HepG2 (cell line): ENCODE data around the gene BID. TPM values are rescaled to one million over a fixed set of nuclear protein-coding genes. Genes with fewer than 3 reads are reported as not detected.

Experiments
- ATAC-seq: fragments of 200-7000 bp; cut with Tn5 transposase; 3 replicates; pipeline ENCODE4 v1.9.1; 2020; ENCODE audit warnings: mild to moderate bottlenecking, moderate library complexity
- BruUV-seq: library from RNA; stranded (reverse); fragments of 400-500 nt; replicated peaks from 2 replicates; lab custom pipeline; 2021; lab: Mats Ljungman, UMichigan
- CTCF ChIA-PET: fragments of 300-600 bp; formaldehyde crosslinking; extraction: SDS; loops from one replicate; lab custom pipeline; 2021; ENCODE audit warnings: low total read pairs, inconsistent platforms, low intra/inter-chr PET ratio; lab: Yijun Ruan, JAX
- POLR2A ChIA-PET: fragments of 350-600 bp; sonication (Branson Sonifier 250); formaldehyde crosslinking; loops from one replicate; lab custom pipeline; 2020; ENCODE audit warnings: antibody characterized with exemption, inconsistent platforms; lab: Yijun Ruan, JAX
- DNase-seq: peaks from one replicate; pipeline ENCODE4 v3.0.0-alpha.2; 2015; ENCODE audit warnings: low spot score
- FAIRE-seq: peaks from 3 replicates; lab custom pipeline; 2011; peaks lifted over from hg19 to GRCh38; lab: Jason Lieb, UNC
- H2AFZ ChIP-seq: one replicate; pipeline ENCODE4 v1.6.1; 2011; ENCODE audit warnings: low read length, inconsistent platforms
- H3K27ac ChIP-seq: fragments of 300-600 bp; 3 replicates; pipeline ENCODE4 v1.8.0; 2011; ENCODE audit warnings: mixed run types, mild to moderate bottlenecking, mixed read lengths, low read length, inconsistent platforms; ENCODE audit not compliant: insufficient read depth; ENCODE audit errors: extremely low read length
- H3K27me3 ChIP-seq, 2 experiments: fragments of 200-600 bp in 1 of 2; 2 replicates in 1 of 2; 3 replicates in 1 of 2; pipeline versions ENCODE4 v1.6.0 to v1.8.0; 2011; ENCODE audit warnings: low read length in 2 of 2, mild to moderate bottlenecking in 2 of 2, moderate library complexity in 2 of 2, inconsistent platforms in 1 of 2; ENCODE audit not compliant: insufficient read depth in 2 of 2, control insufficient read depth in 1 of 2
- H3K36me3 ChIP-seq, 2 experiments: fragments of 200-600 bp in 1 of 2; replicated peaks in 1 of 2; 2 replicates in 1 of 2; 3 replicates in 1 of 2; pipeline versions ENCODE4 v1.5.1 to v1.8.0; 2011; ENCODE audit warnings: low read length in 2 of 2, inconsistent platforms in 1 of 2; ENCODE audit not compliant: insufficient read depth in 2 of 2, control insufficient read depth in 1 of 2
- H3K4me1 ChIP-seq: 2 replicates; pipeline ENCODE4 v1.5.1; 2012; ENCODE audit warnings: low read length, inconsistent platforms; ENCODE audit not compliant: insufficient read depth
- H3K4me2 ChIP-seq: 2 replicates; pipeline ENCODE4 v1.6.0; 2011; ENCODE audit warnings: low read depth, low read length, inconsistent platforms
- H3K4me3 ChIP-seq, 3 experiments: fragments of 200-600 bp in 1 of 3; sonication (generic), shearing (Covaris generic) in 1 of 3; replicated peaks in 1 of 3; 2 replicates each; pipeline ENCODE4 v1.5.1; 2011 to 2016; ENCODE audit warnings: low read length in 3 of 3, inconsistent platforms in 2 of 3, low read depth in 2 of 3, mild to moderate bottlenecking in 2 of 3, control low read depth in 1 of 3, mixed read lengths in 1 of 3; ENCODE audit not compliant: insufficient read depth in 1 of 3
- H3K79me2 ChIP-seq: one replicate; pipeline ENCODE4 v1.6.1; 2011; ENCODE audit warnings: low read length, inconsistent platforms; ENCODE audit not compliant: insufficient read depth
- H3K9ac ChIP-seq: 2 replicates; pipeline ENCODE4 v1.6.0; 2011; ENCODE audit warnings: mild to moderate bottlenecking, low read depth, low read length, inconsistent platforms; ENCODE audit not compliant: insufficient read depth
- H3K9me3 ChIP-seq: 2 replicates; pipeline ENCODE4 v1.5.1; 2012; ENCODE audit warnings: mild to moderate bottlenecking, low read length
- H4K20me1 ChIP-seq: 2 replicates; pipeline ENCODE4 v1.6.0; 2011; ENCODE audit warnings: inconsistent platforms, mild to moderate bottlenecking, low read length, moderate library complexity; ENCODE audit not compliant: insufficient read depth
- ATF4 ChIP-seq, 2 experiments: fragments of 450-650 bp in 1 of 2; sonication (generic) in 1 of 2; formaldehyde crosslinking; IDR thresholded peaks; 2 replicates each; pipeline versions ENCODE4 v1.5.0 to v1.8.0; 2020 to 2022; ENCODE audit warnings: mild to moderate bottlenecking in 1 of 2, missing genetic modification reagents in 1 of 2
- ATF5 ChIP-seq: sonication (generic); formaldehyde crosslinking; IDR thresholded peaks from 2 replicates; pipeline ENCODE4 v1.4.0; 2020; ENCODE audit warnings: mild to moderate bottlenecking, low read depth, missing genetic modification reagents
- CEBPG ChIP-seq: IDR thresholded peaks from 2 replicates; pipeline ENCODE4 v1.6.1; 2016
- CEBPZ ChIP-seq: IDR thresholded peaks from 2 replicates; pipeline ENCODE4 v1.6.1; 2012; ENCODE audit warnings: low read length, improper control_type of control experiment
- ELF1 ChIP-seq: sonication (generic); formaldehyde crosslinking; IDR thresholded peaks from 2 replicates; pipeline ENCODE4 v1.4.0; 2020; ENCODE audit warnings: missing genetic modification reagents
- GTF2F1 ChIP-seq: fragments of 150-350 bp; IDR thresholded peaks from 2 replicates; pipeline ENCODE4 v1.6.1; 2014; ENCODE audit warnings: low read length
- HOXA3 ChIP-seq: sonication (generic); formaldehyde crosslinking; IDR thresholded peaks from 2 replicates; pipeline ENCODE4 v1.5.0; 2020; ENCODE audit warnings: missing genetic modification reagents
- IKZF4 ChIP-seq: sonication (generic); formaldehyde crosslinking; IDR thresholded peaks from 2 replicates; pipeline ENCODE4 v1.5.1; 2020; ENCODE audit warnings: borderline replicate concordance, mild to moderate bottlenecking, low read depth, missing genetic modification reagents; ENCODE audit errors: not compliant biosample characterization
- IRF2 ChIP-seq: IDR thresholded peaks from 2 replicates; pipeline ENCODE4 v1.6.1; 2018; ENCODE audit warnings: missing genetic modification reagents, missing compliant biosample characterization
- NFRKB ChIP-seq: fragments of 450-650 bp; IDR thresholded peaks from 2 replicates; pipeline ENCODE4 v1.6.1; 2017
- NRL ChIP-seq: sonication (generic); formaldehyde crosslinking; IDR thresholded peaks from 2 replicates; pipeline ENCODE4 v1.5.0; 2020; ENCODE audit warnings: missing genetic modification reagents, mild to moderate bottlenecking, moderate library complexity, borderline replicate concordance
- PHB2 ChIP-seq: fragments of 450-650 bp; IDR thresholded peaks from 2 replicates; pipeline ENCODE4 v1.6.1; 2018; ENCODE audit not compliant: partially characterized antibody
- PLSCR1 ChIP-seq: sonication (generic); formaldehyde crosslinking; IDR thresholded peaks from 2 replicates; pipeline ENCODE4 v1.5.0; 2020; ENCODE audit warnings: missing genetic modification reagents, mild to moderate bottlenecking, borderline replicate concordance
- SNAPC5 ChIP-seq: sonication (generic); formaldehyde crosslinking; IDR thresholded peaks from 2 replicates; pipeline ENCODE4 v1.8.1; 2023; ENCODE audit warnings: mild to moderate bottlenecking, missing genetic modification reagents, borderline replicate concordance
- SP5 ChIP-seq: IDR thresholded peaks from 2 replicates; pipeline ENCODE4 v1.6.1; 2016; ENCODE audit warnings: low read depth, borderline replicate concordance
- SUZ12 ChIP-seq: fragments of 150-350 bp; IDR thresholded peaks from 2 replicates; pipeline ENCODE4 v1.6.1; 2014; ENCODE audit warnings: low read depth, low read length
- ZBTB42 ChIP-seq: sonication (generic); formaldehyde crosslinking; IDR thresholded peaks from 2 replicates; pipeline ENCODE4 v1.5.0; 2020; ENCODE audit warnings: mild to moderate bottlenecking, missing genetic modification reagents
- ZBTB49 ChIP-seq: sonication (generic); formaldehyde crosslinking; IDR thresholded peaks from 2 replicates; pipeline ENCODE4 v1.4.0; 2020; ENCODE audit warnings: missing genetic modification reagents, borderline replicate concordance
- ZNF572 ChIP-seq: sonication (generic); formaldehyde crosslinking; IDR thresholded peaks from 2 replicates; pipeline ENCODE4 v1.5.1; 2020; ENCODE audit warnings: mild to moderate bottlenecking, missing genetic modification reagents
- WGBS: methylation state at CpG from one replicate; pipeline ENCODE4 v1.1.6; 2017; ENCODE audit warnings: low lambda C conversion rate; 5-methylcytosine and 5-hydroxymethylcytosine counted together
- in situ Hi-C: cut with HindIII; loops from 2 replicates; pipeline ENCODE4 v1.10.0; 2017; ENCODE audit warnings: low pct_unique_long_range_greater_than_20kb; ENCODE audit not compliant: extremely low pct_ligation_motif_present
- intact Hi-C: fragments of 100-400 bp; cut with micrococcal nuclease; formaldehyde crosslinking; loops from one replicate; pipeline ENCODE4 v1.10.0; 2022; ENCODE audit not compliant: unreplicated experiment
- polyA plus RNA-seq, 8 experiments: library from polyadenylated mRNA; depleted of rRNA in 3 of 8; stranded (reverse) in 7 of 8; unstranded in 1 of 8; fragments of >200 nt; fragmentation: Illumina TruSeq in 4 of 8; extraction: Trizol in 4 of 8; gene quantifications; 2 replicates each; pipeline versions ENCODE4 v1.2.1 to v1.2.3, GENCODE V29; 2011 to 2016; ENCODE audit warnings: low read depth in 4 of 8, missing spikeins in 1 of 8, mixed read lengths in 1 of 8; ENCODE audit not compliant: insufficient read depth in 1 of 8
- total RNA-seq, 5 experiments: library from RNA; depleted of rRNA; stranded (reverse); fragments of >200 nt; fragmentation: Illumina TruSeq; extraction: Trizol; gene quantifications; 2 replicates each; pipeline ENCODE4 v1.2.3, GENCODE V29; 2016; ENCODE audit warnings: low read depth in 1 of 5

Gene BID
- total and polyA plus RNA-seq, 2 of the 13 experiments (the other 11 are each of a cell fraction or from before 2014, with no cell fraction given): 35.3 to 51.7 TPM

- no peak for FAIRE-seq
- CTCF ChIA-PET: no interaction called here
- POLR2A ChIA-PET: no interaction called here
These were observed 80.1 kb downstream of the BID start for GRCh38 chr22:17694193-17694592.

More at GRCh38 chr22:17694193-17694592, 80.1 kb downstream of the BID start:
- Histone ChIP-seq H3K9me3 (no peaks in the 10 kb centered on the region), H2AFZ (no peak overlapping the region), H4K20me1 (no peaks in the 10 kb centered on the region), H3K4me3 (no peak overlapping the region), H3K36me3 (peaks cover 5 to 20% of the 10 kb centered on the region in 2 experiments; a peak in 4 of 5 replicates), H3K27me3 (no peaks in the 10 kb centered on the region), H3K27ac (no peak overlapping the region), H3K4me1 (no peaks in the 10 kb centered on the region), H3K79me2 (no peaks in the 10 kb centered on the region), H3K4me2 (no peak overlapping the region), H3K9ac (no peak overlapping the region)
- no peak for DNase-seq
- WGBS: 100% methylated on average over 2 of the region's 2 CpGs
- TF ChIP-seq GTF2F1 (no peak), ZBTB49 (no peak), ZNF572 (CRISPR knock-in tag) (no peak), ELF1 (CRISPR knock-in tag) (no peak), IKZF4 (no peak), SP5 (CRISPR knock-in tag) (no peak), SUZ12 (no peak), NFRKB (no peak), PLSCR1 (CRISPR knock-in tag) (no peak), PHB2 (no peak), ATF5 (no peak), NRL (no peak), ZBTB42 (CRISPR knock-in tag) (no peak), HOXA3 (CRISPR knock-in tag) (no peak), CEBPG (CRISPR knock-in tag) (no peak), CEBPZ (no peak), SNAPC5 (CRISPR knock-in tag) (no peak), ATF4 (CRISPR knock-in tag; IDR thresholded peaks at IDR 0.05) (no peak), IRF2 (CRISPR knock-in tag) (no peak)
- ATAC-seq: no peak
- intact Hi-C loops: no loop called here
- BruUV-seq: no TSS peak
- in situ Hi-C loops: no loop called here
